GM18517 (cell line): ENCODE data around the gene ENTR1.
A peak's percentile ranks its signal among the peaks of the same experiment; 100 is the strongest.

ENCODE experiments used
- ATAC-seq: cut with Tn5 transposase; IDR thresholded peaks from one replicate; pipeline ENCODE4 v1.9.1; 2021; ENCODE audit warnings: mild to moderate bottlenecking, moderate library complexity; ENCODE audit not compliant: unreplicated experiment

ENTR1 gene

DNA sequence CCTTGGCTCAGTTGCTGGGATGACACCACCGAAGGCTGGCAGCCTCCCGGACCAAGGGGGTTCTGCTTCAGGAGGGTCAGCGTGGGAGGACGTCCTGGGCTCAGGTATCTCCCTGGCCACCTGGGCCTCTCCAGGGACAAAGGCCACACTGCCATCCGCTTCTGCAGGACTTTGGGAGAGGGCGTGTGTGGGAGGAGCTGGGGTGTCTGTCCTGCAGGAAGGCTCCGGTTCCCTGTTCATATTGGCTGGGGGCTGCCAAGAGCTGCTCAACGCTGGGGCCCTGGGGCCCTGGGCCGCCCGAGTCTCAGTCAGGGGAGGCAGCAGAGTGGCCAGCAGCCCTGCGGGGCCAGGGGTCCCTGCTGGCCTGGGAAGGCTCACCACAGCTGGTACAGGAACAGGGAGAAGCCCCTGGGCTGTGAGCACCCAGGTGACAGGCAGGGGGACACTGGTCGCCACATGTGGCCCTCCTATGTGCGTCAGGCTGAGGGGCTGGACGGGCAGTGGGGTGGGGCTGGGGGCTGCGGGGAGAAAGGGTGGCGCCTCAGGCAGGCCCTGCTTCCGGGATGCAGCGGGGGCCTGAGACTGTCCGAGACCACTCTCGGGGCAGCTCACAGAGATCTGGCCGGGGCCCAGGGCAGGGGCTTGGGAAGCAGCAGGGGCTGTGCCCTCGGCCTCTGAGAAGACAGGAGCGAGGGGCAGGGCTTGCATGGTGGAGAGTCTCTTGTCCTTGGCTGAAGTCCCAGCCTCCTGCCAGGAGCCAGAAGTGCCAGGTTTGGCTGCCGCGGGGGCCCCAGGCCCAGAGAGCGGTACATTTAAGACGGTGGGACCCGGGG is 32.0 kb downstream of the ENTR1 start:
- no peak for ATAC-seq

GRCh38 chr9:136377341-136378169 is 32.9 kb downstream of the ENTR1 start:
- ATAC-seq, result no peak

GRCh38 chr9:136376457-136376856 is 34.0 kb downstream of the ENTR1 start:
- ATAC-seq, result no peak

- no peak for ATAC-seq
These were observed 35.3 kb downstream of the ENTR1 start for GRCh38 chr9:136375096-136375495.

DNA sequence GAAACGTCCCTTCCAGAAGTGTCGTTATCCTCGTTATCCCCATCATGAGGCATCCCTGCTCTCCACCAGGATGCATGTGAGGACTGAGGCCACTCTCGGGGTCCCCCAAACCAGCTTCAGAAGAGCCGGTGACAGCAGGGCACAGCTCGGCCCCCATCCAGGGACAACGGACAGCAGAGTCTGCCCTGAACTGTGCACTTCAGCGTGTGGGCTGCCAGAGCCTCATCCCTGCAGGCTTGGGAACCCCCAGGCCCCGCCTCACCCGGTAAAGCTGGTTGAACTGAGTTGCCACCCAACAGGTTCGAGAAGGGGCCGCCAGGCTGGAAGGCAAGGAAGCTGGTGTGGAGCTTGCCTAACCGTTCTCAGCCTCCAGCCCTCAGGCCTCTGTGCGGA is 36.2 kb downstream of the ENTR1 start:
- ATAC-seq, result no peak

GRCh38 chr9:136373300-136374182 is 36.9 kb downstream of the ENTR1 start, which contains the start of gene CARD9:
TSS of gene CARD9 (minus strand) at chr9:136373669. CDS start at chr9:136372078, 1,591 bp downstream.
- ATAC-seq, result no peak

DNA sequence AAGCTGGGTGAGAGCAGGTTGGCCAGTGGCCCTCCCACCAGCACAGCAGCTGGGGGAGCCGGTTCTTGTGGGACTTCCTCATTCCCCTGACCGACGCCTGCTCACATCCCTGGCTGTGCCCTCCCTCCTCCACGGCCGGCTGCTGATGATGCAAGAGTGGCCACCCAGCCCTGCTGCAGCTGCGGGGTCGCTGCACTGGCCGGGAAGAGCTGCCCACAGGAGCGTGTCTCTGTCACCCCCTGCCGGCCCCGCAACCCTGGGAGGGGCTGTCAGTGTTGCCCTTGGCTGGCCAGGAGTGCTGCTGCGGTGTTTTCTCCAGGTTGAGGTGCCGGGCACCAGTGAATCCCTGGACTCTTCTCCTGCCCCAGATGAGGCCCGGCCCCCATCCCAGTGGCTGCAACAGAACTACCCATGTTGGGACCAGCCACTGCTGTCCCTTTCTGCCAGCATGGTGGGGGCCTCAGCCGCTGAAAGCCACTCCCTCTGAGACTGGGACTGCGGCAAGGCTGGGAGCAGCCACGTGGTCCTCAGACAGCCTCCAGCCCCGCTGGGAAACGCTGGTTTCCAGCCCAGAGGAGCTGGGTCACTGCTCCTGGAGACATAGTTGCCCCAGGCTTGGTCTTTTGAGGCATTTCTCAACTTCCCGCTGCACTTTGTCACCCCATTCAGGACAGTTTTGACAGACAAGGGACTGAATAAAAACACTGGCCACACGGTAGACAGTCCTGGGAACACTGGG is 37.7 kb downstream of the ENTR1 start:
- no peak for ATAC-seq

GRCh38 chr9:136372006-136372405 is 38.4 kb downstream of the ENTR1 start:
- ATAC-seq, result no peak

DNA sequence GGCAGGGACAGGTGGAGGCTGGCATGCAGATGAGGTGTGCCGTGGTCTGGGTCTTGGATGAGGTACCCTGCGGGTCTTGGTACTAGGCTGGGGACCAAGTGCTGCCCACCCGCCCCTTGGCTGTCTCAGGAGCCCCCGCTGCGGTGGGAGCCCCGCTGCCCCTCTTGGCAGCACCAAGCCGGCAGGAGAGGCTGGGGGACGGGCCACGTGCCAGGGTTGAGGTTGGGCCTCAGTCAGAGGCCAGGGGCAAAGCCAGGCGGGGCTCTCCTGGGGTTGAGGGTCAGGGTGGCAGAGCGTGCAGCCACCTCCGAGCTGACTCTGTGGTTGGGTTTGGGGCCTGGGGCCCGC is 38.9 kb downstream of the ENTR1 start:
- no peak for ATAC-seq

- ATAC-seq, result no peak
These were observed 39.5 kb downstream of the ENTR1 start for GRCh38 chr9:136370687-136371532.

DNA sequence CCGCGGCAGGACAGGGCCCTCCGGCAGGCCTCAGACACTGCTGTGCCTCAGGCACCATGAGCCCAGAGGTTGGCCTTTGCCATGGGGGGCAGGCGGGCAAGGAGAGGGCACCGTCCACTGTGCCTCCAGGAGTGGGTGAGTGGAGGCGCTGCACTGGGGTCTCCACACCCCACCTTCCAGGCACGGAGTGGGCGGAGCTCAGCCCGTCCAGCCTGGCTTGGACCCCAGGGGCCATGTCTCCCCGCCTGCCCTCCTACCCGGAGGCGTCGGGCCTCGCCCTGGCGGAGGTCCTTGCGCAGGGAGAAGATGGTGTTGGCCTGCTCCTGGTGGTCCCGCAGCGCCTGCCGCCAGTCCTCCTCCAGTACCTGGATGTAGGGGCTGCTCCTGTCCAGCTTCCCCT is 40.4 kb downstream of the ENTR1 start:
- ATAC-seq, result no peak

- no peak for ATAC-seq
These were observed 42.2 kb downstream of the ENTR1 start for GRCh38 chr9:136368190-136368589.

- ATAC-seq, result no peak
These were observed 42.9 kb downstream of the ENTR1 start for GRCh38 chr9:136367296-136368145.

GRCh38 chr9:136366826-136367225 is 43.6 kb downstream of the ENTR1 start:
- ATAC-seq, result no peak

DNA sequence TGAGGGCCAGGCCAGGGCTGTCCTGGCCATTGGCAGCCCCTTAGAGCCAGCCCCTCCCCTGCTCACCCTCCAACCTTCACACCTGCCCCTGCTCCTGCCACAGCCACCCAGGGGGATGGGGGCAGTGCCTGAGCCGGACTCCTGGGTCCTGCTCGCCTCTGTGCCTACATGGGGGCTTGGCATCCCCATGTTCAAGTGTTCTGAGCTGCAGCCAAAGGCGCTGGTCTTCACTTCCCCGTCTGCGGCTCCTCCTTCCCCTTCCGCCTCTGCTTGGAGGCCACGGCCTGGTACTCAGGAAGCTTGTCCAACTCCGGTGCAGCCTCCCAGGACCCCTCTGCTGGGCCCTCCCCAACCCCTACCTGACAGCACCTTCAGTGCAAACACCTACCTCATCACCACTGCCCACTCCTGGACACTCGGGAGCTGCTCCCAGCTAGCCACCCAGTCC is 44.6 kb downstream of the ENTR1 start:
- no peak for ATAC-seq

GRCh38 chr9:136364942-136365774 is 45.3 kb downstream of the ENTR1 start:
- ATAC-seq, result no peak

- ATAC-seq, result peak; percentile 5
These were observed 46.3 kb downstream of the ENTR1 start for GRCh38 chr9:136363949-136364748.
